ENCODE data around the gene SCN11A. TPM values are rescaled to one million over a fixed set of nuclear protein-coding genes. Genes with fewer than 3 reads are reported as not detected.

The SCN11A gene
- polyA plus RNA-seq, 1 donor from 2014 or later: 2.2 TPM

DNA sequence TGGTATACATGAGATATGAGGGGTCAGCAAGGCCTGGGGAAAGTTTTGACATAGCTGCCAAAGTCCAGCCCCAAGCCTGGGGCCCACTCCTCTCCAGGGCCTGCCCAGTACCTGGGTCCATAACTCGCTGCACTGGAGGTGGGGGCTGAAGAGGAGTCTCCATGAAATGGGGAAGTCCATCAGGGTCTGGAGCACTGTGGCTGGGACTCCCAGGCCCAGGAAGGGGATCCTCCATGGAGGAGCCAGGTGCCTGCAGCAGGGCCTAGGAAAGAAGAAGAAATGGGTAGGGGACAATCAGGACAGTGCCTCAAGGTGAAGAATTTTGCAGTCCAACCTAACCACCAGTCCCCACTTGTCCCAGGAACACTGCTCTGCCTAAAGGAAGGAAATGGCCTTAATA, 47.5 kb upstream of the SCN11A start:
- Histone ChIP-seq H3F3A (ENCODE audit: insufficient read depth, low read length, poor library complexity, severe bottlenecking) (no peaks in the 10 kb centered on the region), H3K9me3 (ENCODE audit: low read length) (no peaks in the 10 kb centered on the region), H3K4me2 (ENCODE audit: low read length) (no peak overlapping the region), H3K79me2 (replicated peaks; ENCODE audit: insufficient read depth, low read length) (peaks cover 6% of the 10 kb centered on the region), H4K20me1 (ENCODE audit: insufficient read depth) (no peaks in the 10 kb centered on the region), H3K36me3 (ENCODE audit: insufficient read depth, low read length) (peaks cover 20% of the 10 kb centered on the region), H2AFZ (ENCODE audit: low read depth, low read length) (no peak overlapping the region), H3K9me2 (ENCODE audit: insufficient read depth, low read length) (no peaks in the 10 kb centered on the region), H3K27me3 (ENCODE audit: insufficient read depth, low read depth, low read length) (no peaks in the 10 kb centered on the region), H3K9ac (ENCODE audit: low read length) (no peak overlapping the region), H3K27ac (ENCODE audit: low read length) (no peak overlapping the region), H3K4me3 (ENCODE audit: low read length) (no peak overlapping the region)
- TF ChIP-seq SMC3 (conservative IDR thresholded peaks at IDR 0.05; ENCODE audit: poor library complexity): no peak
- TF ChIP-seq, protein P1, sequence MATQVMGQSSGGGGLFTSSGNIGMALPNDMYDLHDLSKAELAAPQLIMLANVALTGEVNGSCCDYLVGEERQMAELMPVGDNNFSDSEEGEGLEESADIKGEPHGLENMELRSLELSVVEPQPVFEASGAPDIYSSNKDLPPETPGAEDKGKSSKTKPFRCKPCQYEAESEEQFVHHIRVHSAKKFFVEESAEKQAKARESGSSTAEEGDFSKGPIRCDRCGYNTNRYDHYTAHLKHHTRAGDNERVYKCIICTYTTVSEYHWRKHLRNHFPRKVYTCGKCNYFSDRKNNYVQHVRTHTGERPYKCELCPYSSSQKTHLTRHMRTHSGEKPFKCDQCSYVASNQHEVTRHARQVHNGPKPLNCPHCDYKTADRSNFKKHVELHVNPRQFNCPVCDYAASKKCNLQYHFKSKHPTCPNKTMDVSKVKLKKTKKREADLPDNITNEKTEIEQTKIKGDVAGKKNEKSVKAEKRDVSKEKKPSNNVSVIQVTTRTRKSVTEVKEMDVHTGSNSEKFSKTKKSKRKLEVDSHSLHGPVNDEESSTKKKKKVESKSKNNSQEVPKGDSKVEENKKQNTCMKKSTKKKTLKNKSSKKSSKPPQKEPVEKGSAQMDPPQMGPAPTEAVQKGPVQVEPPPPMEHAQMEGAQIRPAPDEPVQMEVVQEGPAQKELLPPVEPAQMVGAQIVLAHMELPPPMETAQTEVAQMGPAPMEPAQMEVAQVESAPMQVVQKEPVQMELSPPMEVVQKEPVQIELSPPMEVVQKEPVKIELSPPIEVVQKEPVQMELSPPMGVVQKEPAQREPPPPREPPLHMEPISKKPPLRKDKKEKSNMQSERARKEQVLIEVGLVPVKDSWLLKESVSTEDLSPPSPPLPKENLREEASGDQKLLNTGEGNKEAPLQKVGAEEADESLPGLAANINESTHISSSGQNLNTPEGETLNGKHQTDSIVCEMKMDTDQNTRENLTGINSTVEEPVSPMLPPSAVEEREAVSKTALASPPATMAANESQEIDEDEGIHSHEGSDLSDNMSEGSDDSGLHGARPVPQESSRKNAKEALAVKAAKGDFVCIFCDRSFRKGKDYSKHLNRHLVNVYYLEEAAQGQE (IDR thresholded peaks at IDR 0.05; ENCODE audit: borderline replicate concordance): no peak

DNA sequence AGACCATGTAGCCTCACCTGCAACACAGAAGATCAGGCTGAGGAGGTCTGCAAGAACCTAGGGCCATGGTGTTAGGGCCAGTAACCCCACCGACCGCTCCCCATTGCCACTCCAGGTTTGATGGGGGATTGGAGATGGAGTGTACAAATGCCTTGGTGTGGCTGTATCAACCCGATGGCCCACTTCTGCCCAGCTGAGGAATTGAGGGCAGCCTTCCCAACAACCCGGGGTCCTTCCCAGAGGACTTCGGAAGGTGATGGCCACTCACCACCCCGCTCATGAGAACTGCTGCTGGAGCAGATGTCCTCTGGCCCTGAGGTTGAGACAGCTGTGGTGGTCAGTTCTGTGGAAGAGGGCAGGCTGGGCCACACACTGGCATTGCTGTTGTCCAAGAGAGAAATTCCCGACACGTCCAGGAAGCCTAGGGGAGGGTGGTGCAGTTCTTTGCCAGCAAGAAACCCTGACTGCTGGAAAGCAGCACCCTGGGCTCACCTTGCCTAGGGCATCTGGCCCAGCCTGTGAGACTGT, 46.8 kb upstream of the SCN11A start:
- TF ChIP-seq TAF1 (IDR thresholded peaks at IDR 0.05; ENCODE audit: low read depth) (no peak), EZH2 (IDR thresholded peaks at IDR 0.05; ENCODE audit: borderline replicate concordance, insufficient read depth, low read length, poor library complexity, severe bottlenecking) (no peak), MXI1 (conservative IDR thresholded peaks at IDR 0.05; ENCODE audit: poor library complexity, severe bottlenecking) (no peak), POLR2AphosphoS5 (IDR thresholded peaks at IDR 0.05) (no peak), RAD21 (conservative IDR thresholded peaks at IDR 0.05) (no peak), SMC3 (conservative IDR thresholded peaks at IDR 0.05; ENCODE audit: poor library complexity) (no peak), EP300 (conservative IDR thresholded peaks at IDR 0.05; ENCODE audit: poor library complexity, severe bottlenecking) (no peak)
- TF ChIP-seq, protein P2, sequence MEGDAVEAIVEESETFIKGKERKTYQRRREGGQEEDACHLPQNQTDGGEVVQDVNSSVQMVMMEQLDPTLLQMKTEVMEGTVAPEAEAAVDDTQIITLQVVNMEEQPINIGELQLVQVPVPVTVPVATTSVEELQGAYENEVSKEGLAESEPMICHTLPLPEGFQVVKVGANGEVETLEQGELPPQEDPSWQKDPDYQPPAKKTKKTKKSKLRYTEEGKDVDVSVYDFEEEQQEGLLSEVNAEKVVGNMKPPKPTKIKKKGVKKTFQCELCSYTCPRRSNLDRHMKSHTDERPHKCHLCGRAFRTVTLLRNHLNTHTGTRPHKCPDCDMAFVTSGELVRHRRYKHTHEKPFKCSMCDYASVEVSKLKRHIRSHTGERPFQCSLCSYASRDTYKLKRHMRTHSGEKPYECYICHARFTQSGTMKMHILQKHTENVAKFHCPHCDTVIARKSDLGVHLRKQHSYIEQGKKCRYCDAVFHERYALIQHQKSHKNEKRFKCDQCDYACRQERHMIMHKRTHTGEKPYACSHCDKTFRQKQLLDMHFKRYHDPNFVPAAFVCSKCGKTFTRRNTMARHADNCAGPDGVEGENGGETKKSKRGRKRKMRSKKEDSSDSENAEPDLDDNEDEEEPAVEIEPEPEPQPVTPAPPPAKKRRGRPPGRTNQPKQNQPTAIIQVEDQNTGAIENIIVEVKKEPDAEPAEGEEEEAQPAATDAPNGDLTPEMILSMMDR (IDR thresholded peaks at IDR 0.05; ENCODE audit: poor library complexity, severe bottlenecking): no peak
- TF ChIP-seq, protein P1 (IDR thresholded peaks at IDR 0.05; ENCODE audit: borderline replicate concordance): no peak
- Histone ChIP-seq H3K4me2 (ENCODE audit: low read length) (no peak overlapping the region), H3K4me3 (ENCODE audit: low read length) (no peak overlapping the region), H3K79me2 (replicated peaks; ENCODE audit: insufficient read depth, low read length) (no peaks in the 10 kb centered on the region), H3K27ac (ENCODE audit: low read length) (no peak overlapping the region), H3K36me3 (ENCODE audit: insufficient read depth, low read length) (peaks cover 24% of the 10 kb centered on the region), H4K20me1 (ENCODE audit: insufficient read depth) (no peaks in the 10 kb centered on the region), H2AFZ (ENCODE audit: low read depth, low read length) (no peak overlapping the region), H3K9me3 (ENCODE audit: low read length) (no peaks in the 10 kb centered on the region), H3K9ac (ENCODE audit: low read length) (no peak overlapping the region), H3K9me2 (ENCODE audit: insufficient read depth, low read length) (no peaks in the 10 kb centered on the region), H3K27me3 (ENCODE audit: insufficient read depth, low read depth, low read length) (no peaks in the 10 kb centered on the region), H3F3A (ENCODE audit: insufficient read depth, low read length, poor library complexity, severe bottlenecking) (no peaks in the 10 kb centered on the region)

Measured in neural cell (in vitro differentiated cells).